Putamen (tissue), 1 donor: Measurements from ENCODE around the gene PRRG2.
A peak's percentile ranks its signal among the peaks of the same experiment; 100 is the strongest.

ENCODE experiments used
- DNase-seq: peaks from one replicate; pipeline ENCODE4 v3.0.0-alpha.2; 2016; ENCODE audit warnings: low spot score

The PRRG2 gene

GRCh38 chr19:49557641-49558325, 23.3 kb upstream of the PRRG2 start:
- no peak for DNase-seq

DNA sequence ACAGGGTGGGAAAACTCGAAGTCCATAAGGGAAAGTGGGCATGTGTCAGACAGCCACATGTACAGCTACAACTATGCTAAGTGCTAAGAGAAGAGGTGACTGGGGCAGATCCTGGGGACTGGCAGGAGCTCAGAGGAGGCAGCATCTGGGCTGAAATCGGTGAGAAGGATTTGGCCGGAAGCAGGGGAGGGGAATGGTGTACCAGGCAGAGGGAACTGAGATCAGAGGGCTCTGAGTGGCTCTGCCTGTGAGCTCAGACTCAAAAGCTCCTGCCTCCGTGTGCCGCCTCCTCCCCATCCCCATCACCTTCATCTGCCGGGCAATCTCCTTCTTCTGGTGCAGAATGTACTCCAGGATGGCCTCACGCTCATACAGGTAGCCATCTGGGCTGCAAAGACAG, 22.5 kb upstream of the PRRG2 start:
- DNase-seq, result no peak

- no peak for DNase-seq
Observed at GRCh38 chr19:49559443-49559842, 21.7 kb upstream of the PRRG2 start.

DNA sequence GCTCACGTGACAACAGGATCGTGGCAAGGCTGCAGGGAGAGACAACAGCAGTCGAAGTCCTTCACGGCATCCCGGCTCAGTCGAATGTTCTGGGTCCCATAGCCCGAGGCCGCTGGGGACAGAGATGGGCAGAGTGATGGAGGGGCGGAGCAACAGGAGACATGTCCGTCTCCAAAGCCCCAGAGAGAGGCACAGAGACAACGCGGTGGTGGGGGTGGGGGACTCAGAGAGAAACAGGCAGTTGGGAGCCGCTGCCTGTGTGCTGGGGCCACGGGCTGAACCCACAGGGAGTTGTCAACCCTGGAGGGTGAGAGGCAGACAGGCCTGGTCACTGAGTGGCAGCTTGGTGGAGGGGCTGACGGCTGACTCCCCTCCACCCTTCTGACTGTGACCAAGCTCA, 21.2 kb upstream of the PRRG2 start:
- DNase-seq, result no peak

DNA sequence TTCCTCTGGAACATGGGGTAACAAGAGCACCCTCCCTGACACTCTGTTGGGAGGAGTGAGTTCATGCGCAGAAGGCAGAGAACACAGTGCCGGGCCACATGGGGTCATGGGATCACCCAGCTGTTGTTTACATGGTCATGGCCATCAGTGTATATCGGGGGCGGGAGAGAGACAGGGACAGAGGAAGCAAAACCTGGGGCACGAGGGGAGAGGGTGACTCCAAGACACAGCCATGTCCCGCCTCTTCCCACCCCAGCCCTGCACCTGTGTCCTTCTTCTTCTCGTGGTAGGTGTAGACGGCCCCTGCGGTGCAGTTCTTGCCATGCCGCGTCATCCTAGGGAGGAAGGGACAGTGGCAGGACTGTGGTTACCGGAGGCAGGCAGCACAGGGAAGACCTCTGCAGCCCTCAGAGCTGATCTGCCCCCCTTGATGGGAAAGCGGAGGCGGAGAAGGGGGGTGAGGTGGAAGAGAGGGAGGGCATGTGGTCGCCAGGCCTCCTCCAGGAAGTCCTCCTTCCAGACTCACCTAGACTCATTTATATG, 20.7 kb upstream of the PRRG2 start:
- peak; percentile 55 for DNase-seq

- no peak for DNase-seq
Observed at GRCh38 chr19:49564616-49565045, 16.5 kb upstream of the PRRG2 start.

DNA sequence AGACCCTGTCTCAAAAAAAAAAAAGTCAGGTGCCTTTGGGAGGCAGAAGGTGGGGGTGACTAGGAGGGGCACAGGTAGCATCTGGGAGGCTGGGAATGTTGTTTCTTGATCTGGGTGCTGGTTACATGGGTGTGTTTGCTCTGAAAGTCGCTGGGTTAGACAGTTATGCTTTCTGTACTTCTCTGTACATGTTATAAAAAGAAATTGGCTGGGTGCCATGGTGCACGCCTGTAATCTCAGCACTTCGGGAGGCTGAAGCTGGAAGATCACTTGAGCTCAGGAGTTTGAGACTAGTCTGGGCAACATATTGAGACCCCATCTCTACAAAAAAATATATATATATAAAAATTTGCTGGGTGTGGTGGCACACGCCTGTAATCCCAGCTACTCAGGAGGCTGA, 15.9 kb upstream of the PRRG2 start:
- DNase-seq, result no peak

DNA sequence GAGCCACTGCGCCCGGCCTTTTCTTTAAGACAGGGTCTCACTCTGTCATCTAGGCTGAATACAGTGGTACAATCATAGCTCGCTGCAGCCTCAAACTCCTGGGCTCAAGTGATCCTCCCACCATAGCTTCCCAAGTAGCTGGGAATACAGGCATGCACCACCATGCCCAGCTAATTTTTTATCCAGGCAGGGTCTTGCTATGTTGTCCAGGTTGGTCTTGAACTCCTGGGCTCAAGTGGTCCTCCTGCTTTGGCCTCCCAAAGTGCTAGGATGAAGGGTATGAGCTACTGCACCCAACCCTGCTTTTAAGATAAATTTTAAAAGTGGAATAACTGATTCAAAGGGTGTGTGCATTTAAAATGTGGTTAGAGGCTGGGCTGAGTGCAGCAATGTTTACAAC, 14.8 kb upstream of the PRRG2 start:
- no peak for DNase-seq

GRCh38 chr19:49567861-49568441, 13.2 kb upstream of the PRRG2 start:
- no peak for DNase-seq

DNA sequence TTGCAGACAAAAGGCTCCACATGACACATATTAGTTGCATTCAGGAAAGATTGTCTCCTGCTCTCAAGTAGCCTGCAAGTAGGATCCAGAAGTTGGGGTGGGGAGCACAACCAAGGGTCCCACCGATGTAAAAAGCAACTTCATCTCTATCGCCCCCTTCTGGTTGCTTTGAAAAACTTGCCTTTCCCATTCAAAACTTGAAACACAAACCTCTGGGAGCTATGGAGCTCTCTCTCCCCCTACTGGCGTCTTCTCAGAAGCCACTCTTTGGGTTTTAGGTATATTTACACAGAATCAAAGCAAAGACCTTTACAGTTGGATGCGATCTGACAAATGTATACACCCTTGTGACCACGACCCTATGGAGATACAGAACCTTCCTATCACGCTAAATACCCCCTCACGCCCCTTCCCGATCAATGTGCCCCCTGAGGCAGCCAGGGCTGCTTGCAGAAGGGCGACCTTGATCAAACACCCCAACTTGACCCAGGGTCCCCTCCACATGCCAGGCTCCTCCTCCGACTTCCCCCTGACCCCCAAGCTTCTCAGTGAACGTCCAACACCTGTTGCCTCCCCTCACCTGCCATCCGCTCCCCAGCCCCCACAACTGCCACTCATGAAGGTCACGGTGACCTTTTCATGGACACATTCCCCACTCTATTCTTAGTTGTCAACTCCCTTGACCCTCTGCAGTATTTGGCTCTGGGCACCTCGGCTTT, 10.8 kb upstream of the PRRG2 start:
- peak; percentile 64 for DNase-seq

- DNase-seq, result no peak
Observed at GRCh38 chr19:49570997-49571676, 10.0 kb upstream of the PRRG2 start.

GRCh38 chr19:49573009-49573408, 8.1 kb upstream of the PRRG2 start:
- no peak for DNase-seq

- no peak for DNase-seq
Observed at GRCh38 chr19:49573425-49573824, 7.7 kb upstream of the PRRG2 start.

- no peak for DNase-seq
Observed at GRCh38 chr19:49574206-49574755, 6.8 kb upstream of the PRRG2 start.

GRCh38 chr19:49579193-49579592, 1.9 kb upstream of the PRRG2 start:
- DNase-seq, result no peak

GRCh38 chr19:49579947-49580263, 1.2 kb upstream of the PRRG2 start:
- DNase-seq, result no peak

DNA sequence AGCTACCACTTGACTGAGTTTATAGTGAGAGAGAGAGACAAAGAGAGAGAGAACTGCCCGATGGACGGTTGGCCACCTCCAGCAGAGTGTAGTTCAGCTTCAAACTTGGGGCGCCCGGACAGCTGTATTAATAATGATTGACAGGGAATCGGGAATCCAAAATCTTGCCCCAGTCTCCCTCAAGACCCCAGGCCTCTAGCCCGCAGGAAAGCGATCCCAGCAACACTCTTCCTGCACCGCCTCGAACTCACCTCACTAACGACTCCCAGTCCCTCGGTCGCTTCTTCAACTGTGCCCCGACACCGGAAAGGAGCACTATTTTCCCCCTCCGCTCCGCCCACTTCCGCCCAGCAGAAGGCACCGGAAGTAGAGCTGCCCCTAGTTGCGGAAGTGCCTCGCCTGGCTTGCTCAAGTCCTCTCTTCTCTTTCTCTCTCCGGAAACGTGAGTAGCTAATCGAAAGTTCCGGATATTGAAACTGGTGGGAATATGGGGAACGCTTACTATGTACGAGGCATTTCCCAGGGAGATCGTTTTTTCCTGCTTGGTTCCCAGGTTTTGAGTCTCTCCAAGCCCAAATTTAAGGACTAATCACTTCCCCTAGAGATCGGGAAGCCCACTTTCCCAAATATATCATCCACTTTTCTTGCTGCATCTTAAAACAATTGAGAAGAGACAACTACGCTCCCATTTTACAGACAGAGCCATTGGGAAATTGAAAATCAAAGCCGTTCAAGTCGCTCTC, 681 bp upstream of the PRRG2 start, which contains the start of gene NOSIP:
Gene NOSIP (minus strand): TSS at position 293 of the 743 bp plus-strand sequence. CDS start 19,865 bp downstream, outside the sequence.
- DNase-seq, result peak; percentile 95

DNA sequence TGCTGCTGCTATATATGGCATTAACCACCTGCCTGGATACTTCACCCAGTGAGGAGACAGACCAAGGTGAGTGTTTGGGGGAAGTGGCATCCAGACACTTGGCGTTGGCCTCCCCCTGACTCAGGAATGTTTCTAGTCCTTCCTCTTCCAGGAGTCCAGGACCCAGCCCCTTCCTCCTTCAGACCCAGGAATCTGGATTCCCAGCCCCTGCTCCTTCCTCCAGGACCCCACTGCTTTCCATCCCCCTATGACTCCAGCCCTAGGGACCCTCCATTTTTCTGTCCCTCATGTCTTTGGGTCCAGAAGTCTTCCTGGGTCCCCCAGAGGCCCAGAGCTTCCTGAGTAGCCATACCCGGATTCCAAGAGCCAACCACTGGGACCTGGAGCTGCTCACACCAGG, 2.1 kb downstream of the PRRG2 start:
- DNase-seq, result no peak

- DNase-seq, result no peak
Observed at GRCh38 chr19:49585023-49585422, 3.9 kb downstream of the PRRG2 start.

GRCh38 chr19:49587227-49587626, 6.1 kb downstream of the PRRG2 start:
- no peak for DNase-seq

GRCh38 chr19:49588365-49589122, 7.4 kb downstream of the PRRG2 start:
- no peak for DNase-seq
